Gastrocnemius medialis (tissue), 4 donors: Measurements from ENCODE around the gene PPP2R3B.

Source experiments
- CTCF ChIP-seq, 5 experiments: fragments of 450-650 bp in 3 of 5; fragments of 200-600 bp in 2 of 5; sonication (generic) in 2 of 5; IDR thresholded peaks in 4 of 5; conservative IDR thresholded peaks in 1 of 5; 1 replicate in 4 of 5; 2 replicates in 1 of 5; pipeline ENCODE4 v1.5.1; 2016 to 2019; ENCODE audit warnings: antibody characterized with exemption in 5 of 5, mild to moderate bottlenecking in 3 of 5, moderate library complexity in 3 of 5
- POLR2A ChIP-seq, 2 donors: fragments of 450-650 bp; IDR thresholded peaks; one replicate each; pipeline ENCODE4 v1.6.1; 2017; ENCODE audit warnings: antibody characterized with exemption in 2 of 2, mild to moderate bottlenecking in 2 of 2, moderate library complexity in 2 of 2

- TF ChIP-seq CTCF (IDR thresholded peaks at IDR 0.05 in 4 of 5, conservative IDR thresholded peaks at IDR 0.05 in 1 of 5) (no peak), POLR2A (IDR thresholded peaks at IDR 0.05) (no peak)
Measured at GRCh38 chrX:421646-422391, 35.1 kb upstream of the PPP2R3B start.
